Astrocyte (in vitro differentiated cells and primary cell): ENCODE data around the gene OSBP2. TPM values are rescaled to one million over a fixed set of nuclear protein-coding genes. Genes with fewer than 3 reads are reported as not detected.

Source experiments
- DNase-seq: peaks from one replicate; pipeline ENCODE4 v3.0.0-alpha.2; 2010; ENCODE audit warnings: low read depth
- FAIRE-seq: peaks from 2 replicates; lab custom pipeline; 2011; peaks lifted over from hg19 to GRCh38; lab: Jason Lieb, UNC
- H2AFZ ChIP-seq: 2 replicates; pipeline ENCODE4 v1.6.0; 2012; ENCODE audit warnings: low read depth, low read length, inconsistent platforms
- H3K27ac ChIP-seq: 2 replicates; pipeline ENCODE4 v1.5.1; 2011; ENCODE audit warnings: low read depth, low read length, inconsistent platforms
- H3K27me3 ChIP-seq: 2 replicates; pipeline ENCODE4 v1.6.0; 2011; ENCODE audit warnings: low read length, inconsistent platforms; ENCODE audit not compliant: insufficient read depth
- H3K36me3 ChIP-seq: 2 replicates; pipeline ENCODE4 v1.5.1; 2011; ENCODE audit warnings: low read length, inconsistent platforms; ENCODE audit not compliant: insufficient read depth
- H3K4me1 ChIP-seq: 2 replicates; pipeline ENCODE4 v1.5.1; 2011; ENCODE audit warnings: low read length, inconsistent platforms; ENCODE audit not compliant: insufficient read depth
- H3K4me2 ChIP-seq: 2 replicates; pipeline ENCODE4 v1.6.0; 2012; ENCODE audit warnings: low read length, inconsistent platforms
- H3K4me3 ChIP-seq: 2 replicates; pipeline ENCODE4 v1.5.1; 2011; ENCODE audit warnings: low read depth, mild to moderate bottlenecking, low read length, inconsistent platforms; ENCODE audit not compliant: insufficient read depth
- H3K79me2 ChIP-seq: 2 replicates; pipeline ENCODE4 v1.6.0; 2012; ENCODE audit warnings: mild to moderate bottlenecking, low read length, inconsistent platforms; ENCODE audit not compliant: insufficient read depth
- H3K9ac ChIP-seq: 2 replicates; pipeline ENCODE4 v1.6.0; 2012; ENCODE audit warnings: mild to moderate bottlenecking, low read length, inconsistent platforms
- H3K9me3 ChIP-seq: 2 replicates; pipeline ENCODE4 v1.5.1; 2012; ENCODE audit warnings: low read depth, mild to moderate bottlenecking, low read length, inconsistent platforms; ENCODE audit not compliant: insufficient read depth
- H4K20me1 ChIP-seq: 2 replicates; pipeline ENCODE4 v1.6.0; 2012; ENCODE audit warnings: low read length, inconsistent platforms; ENCODE audit not compliant: insufficient read depth
- H3K27ac Mint-ChIP-seq: one replicate; pipeline ENCODE4 v1.8.0; 2021; ENCODE audit warnings: mild to moderate bottlenecking, mixed read lengths; ENCODE audit not compliant: unreplicated experiment
- H3K27me3 Mint-ChIP-seq: one replicate; pipeline ENCODE4 v1.8.0; 2021; ENCODE audit warnings: low read depth, mixed read lengths; ENCODE audit not compliant: unreplicated experiment
- H3K36me3 Mint-ChIP-seq: one replicate; pipeline ENCODE4 v1.8.0; 2021; ENCODE audit warnings: low read depth, mixed read lengths; ENCODE audit not compliant: unreplicated experiment
- H3K4me1 Mint-ChIP-seq: one replicate; pipeline ENCODE4 v1.8.0; 2021; ENCODE audit warnings: low read depth, mixed read lengths; ENCODE audit not compliant: unreplicated experiment
- H3K4me3 Mint-ChIP-seq: one replicate; pipeline ENCODE4 v1.8.0; 2021; ENCODE audit warnings: mild to moderate bottlenecking, moderate library complexity, mixed read lengths; ENCODE audit not compliant: unreplicated experiment
- H3K9me3 Mint-ChIP-seq: one replicate; pipeline ENCODE4 v1.8.0; 2021; ENCODE audit warnings: mild to moderate bottlenecking, mixed read lengths; ENCODE audit not compliant: unreplicated experiment
- EZH2 ChIP-seq: IDR thresholded peaks from 2 replicates; pipeline ENCODE4 v1.6.1; 2012; ENCODE audit warnings: mild to moderate bottlenecking, low read length, inconsistent platforms; ENCODE audit not compliant: insufficient read depth
- total RNA-seq: library from RNA; stranded (reverse); gene quantifications from 2 replicates; pipeline ENCODE4 v1.2.1, GENCODE V29; 2021
- TF ChIP-seq, protein P1 (sequence below): IDR thresholded peaks from 2 replicates; pipeline ENCODE4 v1.5.1; 2011; ENCODE audit warnings: low read depth, mild to moderate bottlenecking, inconsistent platforms, low read length, moderate library complexity; ENCODE audit not compliant: insufficient read depth

Gene OSBP2
- total RNA-seq, 1 donor from 2014 or later = 0.48 TPM

DNA sequence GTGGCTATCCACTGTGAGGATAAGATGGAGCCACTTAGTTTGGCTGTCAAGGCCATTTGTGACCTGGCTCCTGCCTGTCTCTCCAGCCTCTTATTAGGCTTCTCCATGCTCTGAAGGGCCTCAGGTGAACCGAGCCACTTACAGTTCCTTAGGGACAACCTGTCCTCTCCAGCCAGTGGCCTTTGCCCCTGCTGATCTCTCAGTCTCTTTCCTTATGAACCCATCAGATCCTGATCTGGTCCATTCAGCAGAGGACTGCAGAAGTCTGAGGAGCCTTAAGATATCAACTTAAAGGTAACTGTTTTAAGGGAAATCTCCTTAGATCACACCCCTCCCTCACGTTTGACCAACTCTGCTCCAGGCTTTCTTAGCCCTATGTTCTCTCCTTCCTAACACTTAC is 29.4 kb upstream of the OSBP2 start:
- peaks cover 16% of the 10 kb centered on the region for H3K36me3 Mint-ChIP-seq

DNA sequence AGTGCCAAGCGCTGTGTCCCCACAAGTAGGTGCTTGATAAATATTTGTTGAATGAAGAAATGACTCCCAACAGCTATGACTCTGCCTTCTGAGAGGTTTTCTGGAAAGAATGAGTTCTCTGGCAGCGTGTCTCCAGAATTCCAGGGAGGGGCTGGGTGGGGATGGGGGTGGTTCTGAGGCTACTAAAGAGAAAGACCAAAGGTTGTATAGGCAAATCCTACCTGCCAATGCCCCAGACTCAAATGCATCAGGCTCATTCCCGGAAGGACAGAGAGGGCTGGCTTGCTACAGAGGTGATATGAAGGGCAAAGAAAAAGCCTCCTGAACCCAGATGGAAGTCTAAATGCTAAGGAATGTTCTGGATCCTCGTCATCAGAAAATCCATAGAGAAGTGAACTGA is 28.9 kb upstream of the OSBP2 start:
- peaks cover 4% of the 10 kb centered on the region for H3K36me3 ChIP-seq
- H3K9ac ChIP-seq = no peak overlapping the region
- H3K4me1 ChIP-seq = peaks cover 6% of the 10 kb centered on the region
- H3K4me3 ChIP-seq = no peak overlapping the region
- Mint-ChIP-seq H3K9me3 (no peaks in the 10 kb centered on the region), H3K27me3 (peaks cover 12% of the 10 kb centered on the region), H3K4me1 (peaks cover 1% of the 10 kb centered on the region), H3K4me3 (no peak overlapping the region), H3K36me3 (peaks cover 16% of the 10 kb centered on the region), H3K27ac (no peak overlapping the region)
- H3K9me3 ChIP-seq = no peaks in the 10 kb centered on the region
- DNase-seq (no peak), FAIRE-seq (no peak)
- no peaks in the 10 kb centered on the region for H3K27me3 ChIP-seq
- no peak overlapping the region for H2AFZ ChIP-seq
- no peak overlapping the region for H3K27ac ChIP-seq
- H3K79me2 ChIP-seq = peaks cover 5% of the 10 kb centered on the region
- peak overlapping the region; percentile 17 for H3K4me2 ChIP-seq
- H4K20me1 ChIP-seq = peaks cover 13% of the 10 kb centered on the region
- TF ChIP-seq, protein P1, sequence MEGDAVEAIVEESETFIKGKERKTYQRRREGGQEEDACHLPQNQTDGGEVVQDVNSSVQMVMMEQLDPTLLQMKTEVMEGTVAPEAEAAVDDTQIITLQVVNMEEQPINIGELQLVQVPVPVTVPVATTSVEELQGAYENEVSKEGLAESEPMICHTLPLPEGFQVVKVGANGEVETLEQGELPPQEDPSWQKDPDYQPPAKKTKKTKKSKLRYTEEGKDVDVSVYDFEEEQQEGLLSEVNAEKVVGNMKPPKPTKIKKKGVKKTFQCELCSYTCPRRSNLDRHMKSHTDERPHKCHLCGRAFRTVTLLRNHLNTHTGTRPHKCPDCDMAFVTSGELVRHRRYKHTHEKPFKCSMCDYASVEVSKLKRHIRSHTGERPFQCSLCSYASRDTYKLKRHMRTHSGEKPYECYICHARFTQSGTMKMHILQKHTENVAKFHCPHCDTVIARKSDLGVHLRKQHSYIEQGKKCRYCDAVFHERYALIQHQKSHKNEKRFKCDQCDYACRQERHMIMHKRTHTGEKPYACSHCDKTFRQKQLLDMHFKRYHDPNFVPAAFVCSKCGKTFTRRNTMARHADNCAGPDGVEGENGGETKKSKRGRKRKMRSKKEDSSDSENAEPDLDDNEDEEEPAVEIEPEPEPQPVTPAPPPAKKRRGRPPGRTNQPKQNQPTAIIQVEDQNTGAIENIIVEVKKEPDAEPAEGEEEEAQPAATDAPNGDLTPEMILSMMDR = no peak
- no peak for TF ChIP-seq EZH2

More for the DNA sequence above, 29.4 kb upstream of the OSBP2 start:
- Mint-ChIP-seq H3K27me3 (peaks cover 12% of the 10 kb centered on the region), H3K27ac (no peak overlapping the region), H3K9me3 (no peaks in the 10 kb centered on the region), H3K4me1 (peaks cover 1% of the 10 kb centered on the region), H3K4me3 (no peak overlapping the region)
- H3K27me3 ChIP-seq = no peaks in the 10 kb centered on the region
- no peak overlapping the region for H3K27ac ChIP-seq
- no peaks in the 10 kb centered on the region for H3K9me3 ChIP-seq
- H2AFZ ChIP-seq = no peak overlapping the region
- DNase-seq (no peak), FAIRE-seq (no peak)
- H4K20me1 ChIP-seq = peaks cover 13% of the 10 kb centered on the region
- H3K4me1 ChIP-seq = peaks cover 6% of the 10 kb centered on the region
- peaks cover 4% of the 10 kb centered on the region for H3K36me3 ChIP-seq
- H3K9ac ChIP-seq = no peak overlapping the region
- H3K4me2 ChIP-seq = no peak overlapping the region
- TF ChIP-seq, protein P1 = no peak
- no peak for TF ChIP-seq EZH2
- H3K79me2 ChIP-seq = peaks cover 5% of the 10 kb centered on the region
- H3K4me3 ChIP-seq = no peak overlapping the region

DNA sequence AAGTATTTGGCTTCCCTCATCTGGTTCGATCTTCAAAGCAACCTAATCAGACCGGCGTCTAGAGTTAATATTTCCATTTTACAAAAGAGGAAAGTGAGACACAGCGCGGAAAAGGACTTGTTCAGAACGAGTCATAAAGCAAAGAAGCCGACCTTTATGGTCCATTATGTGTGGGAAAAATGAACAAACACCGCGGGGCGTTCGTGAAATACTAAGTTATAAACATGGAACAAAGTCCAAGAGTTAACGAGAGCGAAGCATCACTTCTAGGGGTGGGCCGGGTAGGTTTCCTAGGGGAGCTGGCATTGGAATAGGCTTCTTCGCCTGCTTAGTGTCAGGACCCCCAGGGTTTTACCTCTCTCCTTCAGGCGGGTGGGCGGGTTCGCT is 27.6 kb upstream of the OSBP2 start:
- TF ChIP-seq EZH2 = no peak
- TF ChIP-seq, protein P1 = no peak
- peaks cover 6% of the 10 kb centered on the region for H3K4me1 ChIP-seq
- H3K36me3 ChIP-seq = peaks cover 4% of the 10 kb centered on the region
- Mint-ChIP-seq H3K9me3 (no peaks in the 10 kb centered on the region), H3K36me3 (peaks cover 16% of the 10 kb centered on the region), H3K27me3 (peaks cover 12% of the 10 kb centered on the region), H3K27ac (no peak overlapping the region), H3K4me3 (peak overlapping the region; percentile 94), H3K4me1 (peaks cover 1% of the 10 kb centered on the region)
- peak overlapping the region; percentile 86 for H3K4me3 ChIP-seq
- DNase-seq (no peak), FAIRE-seq (no peak)
- H3K79me2 ChIP-seq = peaks cover 5% of the 10 kb centered on the region
- no peak overlapping the region for H3K27ac ChIP-seq
- no peaks in the 10 kb centered on the region for H3K27me3 ChIP-seq
- H3K4me2 ChIP-seq = peak overlapping the region; percentile 97
- peak overlapping the region; percentile 99 for H2AFZ ChIP-seq
- peak overlapping the region; percentile 82 for H3K9ac ChIP-seq
- peaks cover 13% of the 10 kb centered on the region for H4K20me1 ChIP-seq
- no peaks in the 10 kb centered on the region for H3K9me3 ChIP-seq
